ENCODE results near the gene SORBS1.

SORBS1 gene

GRCh38 chr10:95445223-95445836, 115.8 kb downstream of the SORBS1 start:
- peak overlapping the region; percentile 14 for H3K27ac ChIP-seq
- DNase-seq (ENCODE audit: low read depth, low spot score), result no peak

DNA sequence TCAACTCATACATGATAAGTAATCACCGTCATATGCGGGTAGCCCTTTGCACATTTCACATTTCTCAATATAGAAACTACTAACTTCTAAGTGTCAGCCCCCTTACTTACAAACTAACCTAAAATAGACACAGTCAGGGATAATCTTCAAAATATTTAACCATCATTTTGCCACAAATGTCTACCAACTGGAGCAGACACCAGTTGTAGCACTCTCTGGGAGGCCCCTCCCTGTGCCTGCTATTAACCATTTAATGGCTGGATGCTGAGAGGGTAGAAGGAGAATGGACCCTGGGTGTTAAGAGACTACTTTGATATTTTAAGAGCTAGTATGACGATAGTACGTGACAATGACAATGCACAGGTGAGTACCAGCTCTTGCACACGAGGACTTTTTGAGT, 116.4 kb downstream of the SORBS1 start:
- H3K27ac ChIP-seq, result no peak overlapping the region
- no peak for DNase-seq (ENCODE audit: low read depth, low spot score)

DNA sequence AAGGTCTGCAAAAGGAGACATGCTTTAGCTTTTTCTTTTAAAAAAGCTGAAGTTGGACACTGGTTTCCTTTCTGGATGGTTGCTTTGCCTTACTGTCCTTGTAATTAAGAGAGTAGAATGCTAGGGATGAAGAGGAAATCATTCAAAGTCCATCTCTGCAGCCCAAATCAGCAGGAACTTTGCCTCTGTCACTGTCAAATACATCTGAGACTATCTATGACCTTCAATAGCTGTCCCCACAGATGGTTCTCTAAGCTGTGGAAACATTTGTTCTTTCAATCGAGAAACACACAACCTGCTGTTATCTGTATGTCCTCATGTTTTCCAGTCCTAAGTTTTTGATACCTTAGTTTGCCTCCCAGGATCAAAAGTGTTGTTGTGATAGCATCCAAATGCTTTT, 117.5 kb downstream of the SORBS1 start:
- no peak for DNase-seq (ENCODE audit: low read depth, low spot score)
- no peak overlapping the region for H3K27ac ChIP-seq

DNA sequence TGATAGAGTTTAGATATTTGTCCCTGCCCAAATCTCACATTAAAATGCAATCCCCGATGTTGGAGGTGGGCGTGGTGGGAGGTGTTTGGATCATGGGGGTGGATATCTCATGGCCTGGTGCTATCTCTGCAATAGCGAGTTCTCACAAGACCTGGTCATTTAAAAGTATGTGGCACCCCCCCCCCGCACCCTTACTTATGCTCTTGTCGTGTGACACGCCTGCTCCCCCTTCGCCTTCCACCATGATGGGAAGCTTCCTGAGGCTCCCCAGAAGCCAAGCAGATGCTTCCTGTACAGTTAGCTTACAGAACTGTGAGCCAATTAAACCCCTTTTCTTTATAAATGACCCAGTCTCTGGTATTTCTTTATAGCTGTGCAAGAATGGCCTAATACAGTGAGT, 118.8 kb downstream of the SORBS1 start:
- H3K27ac ChIP-seq, result no peak overlapping the region
- DNase-seq (ENCODE audit: low read depth, low spot score), result no peak

GRCh38 chr10:95441547-95441923, 119.6 kb downstream of the SORBS1 start:
- H3K27ac ChIP-seq, result no peak overlapping the region

GRCh38 chr10:95440756-95441546, 120.2 kb downstream of the SORBS1 start:
- H3K27ac ChIP-seq, result no peak overlapping the region
- DNase-seq (ENCODE audit: low read depth, low spot score), result no peak

More at GRCh38 chr10:95441547-95441923, 119.6 kb downstream of the SORBS1 start:
- DNase-seq (ENCODE audit: low read depth, low spot score), result no peak

DNA sequence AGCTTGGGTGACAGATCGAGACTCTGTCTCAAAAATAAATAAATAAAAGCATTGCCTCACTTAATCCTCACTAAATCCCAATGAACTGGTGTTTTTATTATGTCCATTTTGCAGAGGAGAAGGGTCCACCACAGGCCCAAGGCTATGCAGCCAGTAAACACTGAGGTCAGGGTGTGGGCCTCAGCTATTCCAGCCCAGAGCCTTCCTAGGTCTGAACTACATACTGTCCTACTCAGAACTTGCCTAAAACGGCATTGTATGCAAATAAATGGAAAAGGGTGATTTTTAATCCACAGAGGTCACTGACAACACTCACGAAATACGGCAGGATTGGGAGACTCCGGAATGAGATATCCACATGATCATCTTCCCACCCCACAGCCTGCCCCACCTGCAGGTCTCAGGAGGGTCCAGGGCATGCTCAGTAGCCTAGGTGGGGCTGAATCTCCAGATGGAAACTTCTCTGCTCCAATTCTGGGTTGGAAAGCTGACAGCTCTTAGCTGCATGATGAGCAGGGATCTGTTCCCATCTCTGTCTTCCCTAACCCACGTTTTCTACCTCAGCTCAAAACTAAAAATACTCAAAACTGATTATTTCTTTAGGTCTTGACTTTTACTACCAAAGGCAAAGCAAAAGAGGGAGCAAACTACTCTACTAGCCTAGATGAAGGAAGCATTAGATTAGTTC, 121.0 kb downstream of the SORBS1 start:
- DNase-seq (ENCODE audit: low read depth, low spot score), result no peak
- no peak overlapping the region for H3K27ac ChIP-seq

DNA sequence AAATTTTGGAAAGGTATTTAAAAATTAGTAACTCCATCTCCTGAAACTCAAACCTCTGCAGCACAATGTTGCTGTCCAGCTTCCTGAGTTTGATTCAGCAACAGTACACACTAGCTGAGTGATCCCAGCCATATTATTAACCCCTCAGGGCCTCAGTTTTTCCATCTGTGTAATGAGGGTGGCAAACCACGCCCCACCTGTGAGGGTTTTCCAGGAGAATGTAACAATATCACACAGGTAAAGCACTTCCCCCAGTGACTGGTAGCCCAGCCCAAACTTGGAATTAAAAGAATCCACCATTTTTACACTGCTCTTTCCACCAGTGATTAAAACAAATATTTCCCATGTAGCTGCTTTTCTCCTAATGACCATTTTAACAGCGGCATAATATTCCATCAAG, 122.4 kb downstream of the SORBS1 start:
- no peak for DNase-seq (ENCODE audit: low read depth, low spot score)
- H3K27ac ChIP-seq, result no peak overlapping the region

DNA sequence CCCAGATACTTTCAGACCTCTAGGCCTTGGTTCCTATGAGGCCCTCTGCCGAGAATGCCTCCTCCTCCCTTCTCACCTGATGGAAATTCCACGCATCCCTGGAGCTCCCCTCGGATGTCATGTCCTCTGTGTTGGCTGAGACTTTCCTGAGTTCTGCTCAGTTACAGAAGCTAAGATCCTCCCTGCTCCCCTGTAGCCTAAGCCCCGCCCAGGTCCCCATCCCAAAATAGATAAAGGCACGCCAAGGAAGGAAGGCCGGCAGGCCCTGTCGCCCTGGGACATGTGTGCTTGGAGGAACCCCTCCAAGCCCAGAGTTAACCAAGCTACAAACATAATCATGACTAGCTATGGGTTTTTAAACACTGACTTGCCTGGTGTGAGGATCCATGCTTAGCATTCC, 123.5 kb downstream of the SORBS1 start:
- DNase-seq (ENCODE audit: low read depth, low spot score), result no peak
- H3K27ac ChIP-seq, result no peak overlapping the region

GRCh38 chr10:95435548-95436279, 125.5 kb downstream of the SORBS1 start:
- no peak overlapping the region for H3K27ac ChIP-seq

GRCh38 chr10:95434583-95434982, 126.6 kb downstream of the SORBS1 start:
- no peak for DNase-seq (ENCODE audit: low read depth, low spot score)
- no peak overlapping the region for H3K27ac ChIP-seq

More at GRCh38 chr10:95435548-95436279, 125.5 kb downstream of the SORBS1 start:
- DNase-seq (ENCODE audit: low read depth, low spot score), result no peak

DNA sequence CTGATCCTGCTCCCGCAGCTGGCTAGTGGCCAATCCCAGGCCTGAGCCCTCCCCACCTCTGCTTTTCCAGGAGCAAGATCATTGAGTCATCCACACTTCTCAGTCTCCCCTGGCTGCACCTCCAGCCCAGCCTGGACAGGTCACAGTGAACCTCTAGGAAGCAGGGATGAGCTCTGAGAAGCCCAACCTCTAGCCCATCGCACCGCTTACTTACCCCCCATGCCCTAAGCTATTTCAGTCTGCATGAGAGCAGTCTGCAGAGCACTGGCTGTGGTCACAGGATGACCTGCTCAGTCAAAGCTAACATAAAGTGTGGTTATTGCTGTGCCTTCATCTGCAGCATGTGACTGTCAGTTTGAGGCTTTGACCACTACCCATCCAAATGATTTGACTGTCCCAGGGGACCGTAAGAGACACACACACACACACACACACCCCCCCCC, 129.2 kb downstream of the SORBS1 start:
- no peak for DNase-seq (ENCODE audit: low read depth, low spot score)
- no peak overlapping the region for H3K27ac ChIP-seq

DNA sequence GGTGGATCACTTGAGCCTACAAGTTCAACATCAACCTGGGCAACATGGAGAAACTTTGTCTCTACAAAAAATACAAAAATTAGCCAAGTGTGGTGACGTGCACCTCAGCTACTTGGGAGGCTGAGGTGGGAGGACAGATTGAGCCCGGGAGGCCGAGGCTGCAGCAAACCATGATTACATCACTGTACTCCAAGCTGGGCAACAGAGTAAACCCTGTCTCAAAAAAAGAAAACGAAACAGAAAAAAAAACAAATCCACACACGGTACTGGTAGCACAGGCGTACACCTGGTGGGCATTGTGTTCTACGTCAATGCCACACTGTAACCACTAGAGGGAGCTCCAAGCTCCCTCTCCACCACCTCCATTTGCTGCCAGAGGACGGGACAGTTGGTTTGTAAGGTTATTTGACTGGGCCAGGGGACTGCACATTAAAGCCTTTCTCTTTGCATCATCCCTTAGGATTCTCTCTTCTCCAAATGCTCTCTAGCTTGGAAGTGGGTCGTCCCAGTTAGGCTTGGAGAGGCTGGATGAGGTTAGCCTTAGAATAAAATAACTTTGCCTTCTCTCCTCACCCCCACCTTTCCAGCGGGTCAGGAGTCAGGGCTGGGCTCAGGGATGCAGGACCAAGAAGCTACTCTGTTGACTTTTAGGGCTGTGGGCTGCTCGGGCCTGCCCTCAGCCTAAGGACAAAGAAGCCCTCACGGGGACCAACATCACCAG, 130.8 kb downstream of the SORBS1 start:
- no peak for DNase-seq (ENCODE audit: low read depth, low spot score)

GRCh38 chr10:95429639-95430038, 131.5 kb downstream of the SORBS1 start:
- peak; percentile 91 for DNase-seq (ENCODE audit: low read depth, low spot score)
- peak overlapping the region; percentile 41 for H3K27ac ChIP-seq

More for the DNA sequence above, 130.8 kb downstream of the SORBS1 start:
- peak overlapping the region; percentile 41 for H3K27ac ChIP-seq

GRCh38 chr10:95428701-95429100, 132.5 kb downstream of the SORBS1 start:
- DNase-seq (ENCODE audit: low read depth, low spot score), result no peak
- no peak overlapping the region for H3K27ac ChIP-seq

GRCh38 chr10:95426482-95426881, 134.7 kb downstream of the SORBS1 start:
- H3K27ac ChIP-seq, result no peak overlapping the region
- DNase-seq (ENCODE audit: low read depth, low spot score), result no peak

DNA sequence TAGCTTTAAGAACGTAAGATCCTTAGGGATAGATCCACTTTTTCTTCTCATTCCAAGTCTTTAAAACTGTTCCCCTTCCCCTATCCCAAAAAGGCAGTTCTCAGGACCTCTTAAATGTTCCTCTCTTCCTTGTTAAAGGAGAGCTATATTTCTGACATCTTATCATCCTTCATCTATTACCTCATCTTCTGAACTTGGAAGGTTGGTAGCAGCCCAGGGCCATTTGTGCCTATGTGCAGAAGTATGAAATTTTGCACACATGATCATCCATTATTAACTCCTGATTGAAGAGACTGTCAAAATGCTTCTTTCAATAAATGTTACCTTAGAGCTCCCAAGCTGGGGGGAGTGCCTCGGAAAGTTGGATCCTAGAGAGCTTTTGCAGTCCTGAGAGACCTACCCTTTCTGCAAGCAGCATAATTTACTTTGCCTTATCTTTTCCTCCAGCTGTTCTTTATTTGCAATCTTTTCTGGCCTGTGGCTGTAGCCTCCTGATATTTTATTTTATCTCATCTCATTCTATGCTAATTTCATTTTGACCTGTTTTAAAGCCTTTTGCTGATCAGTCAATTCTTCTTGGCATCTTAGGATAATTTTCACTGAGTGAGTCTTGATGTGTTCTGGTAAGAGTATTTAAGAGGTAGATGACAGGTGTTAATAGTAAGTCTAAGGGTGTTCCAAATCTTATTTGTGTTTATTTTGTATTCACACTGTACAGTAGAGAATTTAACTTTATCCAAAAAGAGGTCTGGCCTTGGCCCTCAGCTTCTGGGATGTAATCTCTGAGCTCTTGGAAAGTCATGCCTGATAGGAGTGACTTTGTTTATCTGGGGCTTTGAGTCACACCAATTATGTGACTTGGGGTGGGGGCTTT, 135.3 kb downstream of the SORBS1 start:
- no peak for DNase-seq (ENCODE audit: low read depth, low spot score)
- H3K27ac ChIP-seq, result no peak overlapping the region

- H3K27ac ChIP-seq, result no peak overlapping the region
- DNase-seq (ENCODE audit: low read depth, low spot score), result no peak
These were observed 137.8 kb downstream of the SORBS1 start for GRCh38 chr10:95423164-95424005.
